HTR-8/SVneo (cell line): Measurements from ENCODE around the gene AOPEP.
A peak's percentile ranks its signal among the peaks of the same experiment; 100 is the strongest.

Experiments used
- DNase-seq: peaks from one replicate; pipeline ENCODE4 v3.0.0; 2011; ENCODE audit warnings: low spot score, mixed read lengths; ENCODE audit not compliant: insufficient read length
- FAIRE-seq: peaks from 2 replicates; lab custom pipeline; 2011; peaks lifted over from hg19 to GRCh38; lab: Jason Lieb, UNC

AOPEP gene, protein sequence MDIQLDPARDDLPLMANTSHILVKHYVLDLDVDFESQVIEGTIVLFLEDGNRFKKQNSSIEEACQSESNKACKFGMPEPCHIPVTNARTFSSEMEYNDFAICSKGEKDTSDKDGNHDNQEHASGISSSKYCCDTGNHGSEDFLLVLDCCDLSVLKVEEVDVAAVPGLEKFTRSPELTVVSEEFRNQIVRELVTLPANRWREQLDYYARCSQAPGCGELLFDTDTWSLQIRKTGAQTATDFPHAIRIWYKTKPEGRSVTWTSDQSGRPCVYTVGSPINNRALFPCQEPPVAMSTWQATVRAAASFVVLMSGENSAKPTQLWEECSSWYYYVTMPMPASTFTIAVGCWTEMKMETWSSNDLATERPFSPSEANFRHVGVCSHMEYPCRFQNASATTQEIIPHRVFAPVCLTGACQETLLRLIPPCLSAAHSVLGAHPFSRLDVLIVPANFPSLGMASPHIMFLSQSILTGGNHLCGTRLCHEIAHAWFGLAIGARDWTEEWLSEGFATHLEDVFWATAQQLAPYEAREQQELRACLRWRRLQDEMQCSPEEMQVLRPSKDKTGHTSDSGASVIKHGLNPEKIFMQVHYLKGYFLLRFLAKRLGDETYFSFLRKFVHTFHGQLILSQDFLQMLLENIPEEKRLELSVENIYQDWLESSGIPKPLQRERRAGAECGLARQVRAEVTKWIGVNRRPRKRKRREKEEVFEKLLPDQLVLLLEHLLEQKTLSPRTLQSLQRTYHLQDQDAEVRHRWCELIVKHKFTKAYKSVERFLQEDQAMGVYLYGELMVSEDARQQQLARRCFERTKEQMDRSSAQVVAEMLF

DNA sequence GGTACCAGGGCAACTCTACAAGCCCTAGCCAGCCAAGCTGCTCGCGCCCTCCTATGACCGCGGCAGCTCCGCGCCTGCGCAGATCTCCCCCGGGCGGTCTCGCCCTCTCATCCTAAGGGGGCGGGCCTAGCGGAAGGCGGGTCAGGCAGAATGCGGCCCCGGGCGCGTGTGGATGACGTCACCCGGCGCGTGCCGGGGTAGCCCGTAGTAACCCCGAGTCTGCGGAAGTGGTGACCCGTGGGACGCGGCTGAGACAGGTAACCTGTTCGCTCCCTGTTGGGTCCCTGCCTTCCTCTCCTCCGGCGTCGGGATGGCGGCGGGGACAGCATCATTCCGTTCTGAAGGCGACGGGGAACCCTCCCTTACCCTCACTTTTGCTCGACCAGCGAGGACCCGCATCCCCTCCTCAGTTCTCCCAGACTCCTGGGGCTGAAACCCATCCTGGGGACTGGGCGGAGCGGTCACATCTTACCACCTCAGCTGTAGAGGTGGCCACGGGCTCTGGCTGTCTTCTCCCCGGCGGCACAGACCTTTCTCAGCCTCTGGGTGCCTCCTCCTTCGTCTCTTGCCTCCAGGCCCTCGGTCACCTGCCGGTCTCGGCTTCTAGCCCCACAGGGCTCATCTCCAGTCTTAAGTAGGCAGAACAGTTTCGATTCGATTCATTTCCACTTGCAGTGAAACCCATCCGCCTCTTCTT is at the start of gene AOPEP:
AOPEP (plus strand) TSS at position 205 of the 697 bp plus-strand sequence. CDS start 33,085 bp downstream, outside the sequence.
- FAIRE-seq, result no peak
- DNase-seq, result peak; percentile 97

DNA sequence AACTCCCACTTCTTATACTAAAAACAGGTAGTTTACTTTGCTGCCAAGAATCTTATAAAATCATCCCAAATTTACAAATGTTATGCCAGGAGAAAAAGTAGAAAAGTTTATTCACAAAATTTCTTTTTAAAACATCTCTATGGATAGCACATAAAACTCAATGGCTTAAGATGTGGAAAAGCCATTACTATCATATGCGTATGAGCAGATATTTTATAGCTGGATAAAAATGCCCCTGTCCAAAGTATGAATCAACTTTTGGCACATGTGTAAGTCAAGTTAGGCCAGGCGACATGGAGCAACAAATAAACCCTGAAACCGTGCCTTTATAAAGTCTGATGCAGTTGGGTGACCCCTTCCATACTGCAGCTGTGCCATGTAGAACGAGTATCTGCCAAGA is 48.6 kb upstream of the AOPEP start:
- FAIRE-seq (no peak), DNase-seq (no peak)

DNA sequence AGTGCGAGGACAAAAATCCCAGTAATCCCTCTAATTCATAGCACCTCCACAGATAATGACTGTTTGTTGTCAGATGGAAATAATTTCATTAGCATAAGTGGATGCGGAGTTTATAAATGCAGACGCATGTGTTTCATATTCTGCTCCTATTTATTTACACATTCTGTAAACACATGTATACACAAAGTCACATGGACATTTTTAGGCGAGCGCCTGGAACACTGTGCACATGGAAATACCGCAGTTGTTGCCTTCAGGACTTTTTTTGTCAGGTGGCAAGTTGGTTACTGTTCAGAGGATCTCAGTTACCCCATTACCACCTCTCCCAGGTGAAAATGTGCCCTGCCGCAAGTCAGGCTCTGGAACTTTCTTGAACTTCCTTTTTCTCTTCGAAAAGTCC is 46.9 kb upstream of the AOPEP start:
- FAIRE-seq, result no peak
- no peak for DNase-seq

DNA sequence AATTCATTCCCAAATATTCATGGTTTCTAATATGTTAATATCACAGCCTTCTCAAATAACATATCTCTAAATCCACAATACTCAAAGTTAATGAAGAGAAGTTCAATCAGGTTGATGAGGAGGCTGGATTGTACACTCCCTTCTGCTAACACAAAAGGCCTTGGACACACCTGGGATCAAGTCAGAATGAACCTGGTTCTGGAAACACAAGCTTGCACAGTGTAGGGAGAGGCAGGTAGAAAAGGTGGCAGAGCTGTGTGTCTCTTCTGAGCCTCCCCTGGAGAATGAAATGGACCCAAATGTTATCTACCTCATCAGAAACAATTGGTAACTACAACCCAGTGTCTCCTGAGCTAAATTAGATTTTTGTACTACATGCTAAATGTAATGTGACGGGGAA is 46.5 kb upstream of the AOPEP start:
- DNase-seq, result no peak
- no peak for FAIRE-seq

DNA sequence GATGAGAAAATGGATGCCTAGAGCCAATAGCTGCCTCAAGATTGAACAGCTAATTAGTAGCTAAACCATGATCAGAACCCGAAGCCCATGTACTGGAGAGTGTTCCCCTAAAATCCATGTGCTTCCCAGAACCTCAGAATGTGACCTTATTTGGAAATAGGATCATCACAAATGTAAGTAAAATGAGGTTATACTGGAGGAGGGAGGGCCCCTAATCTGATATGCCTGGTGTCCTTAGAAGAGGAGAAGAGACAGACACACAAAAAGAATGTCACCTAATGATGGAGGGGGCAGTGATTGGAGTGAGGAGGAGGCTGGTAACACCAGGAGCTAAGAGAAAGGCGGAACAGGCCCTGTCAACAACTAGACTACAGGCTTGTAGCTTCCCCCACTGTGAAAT is 45.9 kb upstream of the AOPEP start:
- FAIRE-seq, result no peak
- DNase-seq, result no peak

DNA sequence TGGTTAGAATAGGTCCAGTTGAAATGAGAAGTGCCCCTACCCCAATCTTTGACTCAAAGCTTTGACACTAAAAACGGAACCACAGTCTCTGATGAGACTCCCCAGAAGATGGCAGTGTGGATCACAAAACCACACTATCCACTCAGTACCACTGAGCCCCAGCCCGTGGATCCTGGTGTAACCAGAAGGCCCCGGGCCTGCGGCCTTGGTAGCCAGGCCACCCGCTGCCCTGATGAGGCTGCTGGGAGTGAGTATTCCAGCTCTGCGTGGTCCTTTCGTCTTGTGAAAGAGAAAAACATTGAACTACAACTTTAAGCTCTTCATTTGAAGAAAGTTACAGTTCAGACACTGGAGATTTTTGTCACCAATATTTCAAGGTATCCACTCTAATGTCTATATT is 45.0 kb upstream of the AOPEP start:
- no peak for FAIRE-seq

DNA sequence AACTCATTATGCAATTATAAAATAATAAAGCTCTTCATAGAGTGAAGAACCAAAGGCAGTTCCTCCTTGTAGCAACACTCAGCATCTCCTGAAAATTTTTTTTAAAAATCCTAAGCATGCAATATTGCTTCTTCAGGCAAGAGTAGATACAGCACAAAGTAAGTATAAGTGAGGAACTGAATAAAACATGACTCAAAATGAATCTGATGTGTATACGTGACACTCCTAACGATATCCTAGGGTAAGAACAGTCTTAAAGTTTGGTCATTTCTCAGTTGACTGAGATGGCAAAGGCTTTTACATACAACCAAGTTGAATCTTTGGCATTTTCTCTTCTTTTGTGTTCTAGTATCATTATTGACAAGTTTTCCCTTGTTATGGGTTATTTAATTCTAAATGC is 41.1 kb upstream of the AOPEP start:
- FAIRE-seq (no peak), DNase-seq (no peak)

More for the DNA sequence above, 45.0 kb upstream of the AOPEP start:
- peak; percentile 56 for DNase-seq

DNA sequence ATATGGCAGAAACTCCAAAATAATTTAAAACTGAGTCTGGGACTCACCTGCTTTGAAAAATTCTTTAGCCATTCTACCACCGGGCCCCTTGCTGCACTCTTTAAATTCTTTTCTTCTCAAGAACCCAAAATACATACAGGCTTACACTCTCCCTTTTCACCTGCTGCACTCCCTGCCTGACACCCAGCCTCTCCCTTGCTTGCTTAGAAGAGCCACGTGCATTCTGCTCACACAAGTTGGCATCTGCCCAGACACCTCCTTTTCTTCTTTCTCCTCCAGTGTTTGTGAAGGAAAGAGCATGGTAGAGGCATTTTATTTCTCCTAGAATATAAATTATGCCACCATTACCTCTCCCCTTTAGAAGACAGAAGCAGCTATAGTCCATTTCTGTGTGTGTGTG is 39.0 kb upstream of the AOPEP start:
- FAIRE-seq, result no peak
- no peak for DNase-seq

DNA sequence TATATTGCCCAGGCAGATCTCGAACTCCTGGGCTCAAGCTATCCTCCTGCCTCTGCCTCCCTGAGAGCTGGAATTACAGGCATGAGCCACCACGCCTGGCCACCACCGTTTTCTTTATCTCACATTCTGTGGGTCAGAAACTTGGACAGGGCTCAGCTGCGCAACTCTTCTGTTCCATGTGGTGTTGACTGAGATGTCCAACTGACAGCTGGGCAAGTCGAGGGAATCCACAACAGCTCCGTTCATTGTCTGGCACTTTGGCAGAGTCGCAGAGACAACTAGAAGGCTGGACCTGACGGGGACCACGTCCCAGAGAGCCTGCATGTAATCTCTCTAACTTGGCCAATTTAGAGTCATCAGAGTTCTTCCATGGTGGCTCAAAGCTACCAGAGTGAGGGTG is 36.2 kb upstream of the AOPEP start:
- FAIRE-seq (no peak), DNase-seq (no peak)

DNA sequence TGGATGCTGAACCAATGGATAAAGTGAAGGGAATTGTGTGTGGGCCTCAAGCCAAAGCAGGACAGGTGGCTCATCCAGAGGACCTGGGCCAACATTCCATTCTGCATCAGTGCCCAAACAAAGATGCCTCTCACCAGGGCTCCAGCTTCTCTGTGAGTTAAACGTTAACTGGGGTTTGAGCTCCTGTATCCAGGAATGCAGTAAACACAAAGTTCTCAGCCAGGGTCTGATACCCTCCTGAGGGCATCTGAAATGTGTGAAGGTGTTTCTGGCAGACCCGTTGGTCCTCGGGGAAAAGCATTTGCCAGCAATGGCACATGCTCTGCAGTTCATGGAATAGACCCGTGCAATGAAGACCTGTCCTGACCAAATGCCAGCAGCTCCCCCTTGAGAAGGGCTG is 33.9 kb upstream of the AOPEP start:
- DNase-seq, result no peak
- no peak for FAIRE-seq

DNA sequence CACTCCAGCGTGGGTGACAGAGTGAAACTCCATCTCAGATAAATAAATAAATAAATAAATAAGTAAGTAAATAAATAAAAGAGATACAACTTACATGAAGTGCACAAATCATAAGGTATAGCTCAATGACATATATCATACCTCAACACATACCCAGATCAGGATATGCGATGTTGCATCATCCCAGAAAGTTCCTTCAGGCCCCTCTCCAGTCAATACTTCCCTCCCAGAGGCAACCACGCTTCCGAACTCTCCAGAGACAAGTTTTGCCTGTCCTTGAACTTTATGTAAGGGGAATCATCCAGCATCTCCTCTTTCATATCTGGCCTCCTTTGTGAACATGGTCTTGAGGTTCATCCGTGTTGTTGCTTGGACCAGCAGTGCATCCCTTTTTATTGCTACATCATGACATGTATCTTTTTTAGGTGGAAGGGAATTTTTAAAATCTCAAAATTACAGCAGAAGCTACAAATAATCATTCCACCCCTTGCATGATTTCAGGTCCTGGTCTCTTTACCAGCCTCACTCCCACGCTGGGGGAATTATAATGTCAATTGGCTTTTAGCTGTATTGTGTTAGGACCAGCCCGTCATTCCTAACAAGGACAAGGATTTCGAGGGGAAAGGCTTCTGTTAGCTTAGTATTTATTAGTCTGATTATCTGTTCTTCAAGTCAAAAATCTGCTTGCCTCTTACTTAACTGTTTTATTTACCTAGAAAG is 32.9 kb upstream of the AOPEP start:
- DNase-seq, result no peak
- no peak for FAIRE-seq

DNA sequence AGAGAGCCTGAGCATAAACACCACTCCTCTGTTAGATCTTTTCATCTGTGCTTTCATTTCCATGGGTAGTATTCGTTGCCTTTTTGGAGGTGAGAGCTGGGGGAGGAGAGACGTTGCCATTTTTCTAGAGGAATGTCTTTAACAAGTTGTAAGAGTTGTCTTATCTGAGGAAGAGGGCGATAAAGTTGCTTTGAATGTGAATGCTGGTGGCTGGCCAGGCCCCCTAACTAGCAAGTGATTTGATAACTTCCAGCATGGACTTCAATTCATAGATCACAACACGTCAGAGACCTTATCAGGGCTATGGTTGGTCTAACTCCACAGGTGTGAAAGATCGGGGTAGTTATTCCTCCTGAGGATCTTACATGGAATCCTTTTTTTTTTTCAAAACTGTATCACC is 30.0 kb upstream of the AOPEP start:
- DNase-seq (no peak), FAIRE-seq (no peak)

DNA sequence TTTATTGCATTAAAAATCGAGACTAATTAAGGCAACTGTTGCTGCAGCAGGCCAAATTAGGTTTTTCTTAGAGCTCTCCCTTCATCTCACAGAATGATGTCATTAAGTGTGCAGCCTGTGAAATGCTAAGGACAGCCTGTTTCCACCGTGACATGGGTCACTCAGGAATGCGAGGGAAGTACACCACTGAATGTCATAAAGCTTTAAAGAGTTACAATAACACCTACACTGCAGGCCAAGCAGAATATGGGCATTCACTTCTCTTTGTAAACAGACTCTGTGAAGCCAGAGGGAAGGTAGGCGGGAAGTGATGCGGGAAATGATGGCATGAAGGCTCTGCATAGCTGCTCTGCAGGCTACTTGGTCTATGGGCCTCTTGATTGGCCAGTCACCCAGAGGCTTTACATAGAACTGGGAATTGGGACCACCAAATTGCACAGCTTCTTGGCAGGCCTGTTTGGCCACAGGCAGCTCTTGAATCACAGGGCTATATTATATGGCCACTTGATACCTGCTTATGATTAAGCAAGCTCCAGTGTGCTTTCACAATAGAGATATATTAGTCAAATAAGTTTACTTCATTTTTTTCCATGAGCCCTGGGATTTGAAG is 28.4 kb upstream of the AOPEP start:
- no peak for FAIRE-seq
- DNase-seq, result no peak

DNA sequence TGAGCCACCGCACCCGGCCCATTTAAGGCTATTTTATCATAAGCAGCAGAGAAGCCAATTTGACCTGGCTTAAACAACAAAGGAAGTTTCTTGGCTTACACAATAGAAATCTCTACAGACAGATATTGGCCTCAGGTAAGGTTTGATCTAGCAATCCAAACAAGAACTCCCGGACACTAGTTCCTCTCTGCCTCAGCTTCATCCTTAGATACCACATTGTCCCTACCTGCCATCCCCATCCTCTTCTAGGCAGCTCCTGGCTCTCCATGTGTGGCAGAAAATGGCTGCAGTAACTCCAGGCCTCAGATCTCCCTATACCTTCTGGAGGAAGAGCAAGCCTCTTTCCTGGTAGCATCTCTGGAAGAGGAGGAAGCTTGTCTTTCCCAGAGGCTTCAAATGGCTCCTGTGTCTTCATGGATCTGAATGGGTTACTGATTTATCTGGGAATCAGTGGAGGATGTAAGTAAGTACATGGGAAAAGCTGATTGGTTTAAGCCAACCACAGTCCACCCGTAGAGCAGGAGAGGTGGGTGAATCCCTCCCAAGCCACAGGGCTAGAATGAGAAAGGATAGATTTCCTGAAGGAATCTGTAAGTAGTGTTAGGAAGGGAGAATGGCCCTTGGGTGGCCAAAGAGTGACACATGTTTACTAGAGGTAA is 26.7 kb upstream of the AOPEP start:
- FAIRE-seq (no peak), DNase-seq (no peak)

DNA sequence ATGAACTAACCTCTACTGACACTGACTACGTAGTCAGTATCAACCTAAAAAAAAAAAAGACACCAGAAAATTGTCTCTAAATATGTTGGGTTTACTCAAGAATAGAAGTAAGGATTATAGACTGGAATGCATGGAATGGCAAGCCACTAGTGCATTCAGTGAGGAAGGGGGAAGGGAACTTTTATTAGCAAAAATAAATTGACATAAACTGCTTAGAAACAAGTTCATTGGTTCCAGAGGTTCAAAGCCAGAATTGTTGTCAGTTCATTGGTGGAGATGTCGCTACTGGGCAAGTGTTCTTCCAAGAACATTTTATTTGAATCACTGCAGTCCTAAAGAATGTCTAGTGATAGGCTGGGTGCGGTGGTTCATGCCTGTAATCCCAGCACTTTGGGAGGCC is 26.1 kb upstream of the AOPEP start:
- FAIRE-seq, result no peak
- no peak for DNase-seq

DNA sequence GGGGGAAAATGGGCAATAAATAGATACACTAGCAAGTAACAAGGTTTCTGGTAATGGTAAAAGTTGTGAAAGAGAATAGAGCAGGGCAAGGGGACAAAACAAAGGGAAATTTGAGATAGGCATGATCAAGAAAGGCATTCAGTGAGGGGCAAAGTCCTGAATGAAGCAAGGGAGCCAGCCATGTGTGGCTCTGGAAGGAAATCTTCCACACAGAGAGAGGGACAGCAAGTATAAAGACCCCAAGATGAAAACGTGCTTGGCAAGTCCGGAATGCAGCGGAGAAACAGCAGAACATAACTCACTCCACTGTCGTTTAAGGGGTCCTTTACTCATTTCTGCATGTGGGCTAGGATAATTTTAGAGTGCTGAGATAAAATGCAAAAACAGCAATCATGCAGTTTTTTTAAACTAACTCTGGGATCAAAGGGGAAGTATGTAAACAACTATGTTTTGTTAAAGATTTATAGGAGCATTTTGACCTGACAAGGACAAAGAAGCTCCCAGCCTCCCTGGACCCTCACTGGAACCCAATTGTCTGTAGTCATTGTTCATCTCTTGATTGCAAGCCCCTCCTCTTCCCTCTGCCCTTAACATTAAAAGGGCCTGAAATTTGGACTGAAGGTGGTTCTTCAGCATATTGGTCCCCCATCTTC is 22.9 kb upstream of the AOPEP start:
- no peak for DNase-seq
- no peak for FAIRE-seq

DNA sequence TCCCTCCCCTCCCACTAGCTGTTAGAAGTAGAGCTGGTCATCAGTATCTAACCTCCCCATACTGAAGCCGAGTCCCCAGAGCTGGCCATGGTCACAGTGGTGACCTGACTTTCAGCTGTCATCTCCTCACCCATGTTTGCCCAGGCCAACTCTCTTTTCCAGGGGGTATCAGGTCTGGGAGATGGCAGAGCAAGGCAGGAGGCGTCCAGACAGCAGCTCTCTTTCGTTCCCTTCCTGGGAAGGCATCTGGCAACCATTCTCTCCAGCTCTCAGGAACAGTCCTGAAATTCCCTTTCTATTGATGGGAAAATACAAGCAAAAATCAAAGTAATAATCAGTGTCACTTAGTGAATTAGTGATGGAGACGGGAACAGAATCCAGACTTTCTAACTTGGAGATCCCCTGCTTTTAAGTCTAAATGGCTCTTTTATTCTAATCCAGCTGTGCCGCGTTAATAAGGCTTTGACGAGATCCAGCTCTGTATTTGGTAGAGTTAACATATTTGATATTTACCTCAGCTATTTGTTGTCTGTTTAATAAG is 21.3 kb upstream of the AOPEP start:
- FAIRE-seq, result no peak
- no peak for DNase-seq

DNA sequence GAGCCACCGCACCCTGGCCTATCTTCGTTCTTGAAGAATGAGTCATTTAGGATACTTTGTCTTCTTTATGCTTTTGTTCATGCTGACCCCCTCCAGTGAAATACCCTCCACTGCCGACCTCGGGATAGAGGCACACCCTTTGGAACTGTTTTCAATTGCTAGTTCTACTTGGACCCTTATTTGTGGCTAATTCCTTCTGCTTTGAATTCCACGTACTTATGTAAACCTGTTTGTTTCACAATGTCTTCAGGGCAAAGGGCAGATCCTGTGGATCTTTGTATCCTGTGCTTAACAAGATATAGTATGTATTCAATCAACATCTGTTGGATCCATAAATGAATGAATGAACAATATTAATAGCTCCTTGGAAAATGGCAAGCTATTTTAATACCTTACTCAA is 19.6 kb upstream of the AOPEP start:
- no peak for FAIRE-seq
- DNase-seq, result no peak
